Uterus (tissue), 4 donors: ENCODE measurements around the gene MTG2. TPM values are rescaled to one million over a fixed set of nuclear protein-coding genes. Genes with fewer than 3 reads are reported as not detected.

Experiments used
- DNase-seq, 2 donors: peaks; one replicate each; pipeline ENCODE4 v3.0.0-alpha.2; 2019 to 2020
- H3K27ac ChIP-seq, 2 donors: fragments of 200-600 bp; sonication (generic); 1 replicate in 1 of 2; 2 replicates in 1 of 2; pipeline ENCODE4 v1.5.1; 2016 to 2018
- H3K27me3 ChIP-seq, 2 donors: fragments of 200-600 bp; sonication (generic); one replicate each; pipeline ENCODE4 v1.5.1; 2018 to 2019; ENCODE audit warnings: control low read depth in 1 of 2
- H3K36me3 ChIP-seq, 2 donors: fragments of 200-600 bp; sonication (generic); one replicate each; pipeline ENCODE4 v1.5.1; 2019; ENCODE audit warnings: control low read depth in 1 of 2
- H3K4me1 ChIP-seq, 2 donors: fragments of 200-600 bp; sonication (generic); one replicate each; pipeline ENCODE4 v1.5.1; 2018 to 2019; ENCODE audit warnings: control low read depth in 1 of 2
- H3K4me3 ChIP-seq, 2 donors: fragments of 200-600 bp; sonication (generic); 1 replicate in 1 of 2; 2 replicates in 1 of 2; pipeline ENCODE4 v1.5.1; 2018 to 2019; ENCODE audit warnings: mild to moderate bottlenecking in 1 of 2
- H3K9me3 ChIP-seq, 2 donors: fragments of 200-600 bp; sonication (generic); one replicate each; pipeline ENCODE4 v1.5.1; 2019; ENCODE audit warnings: control low read depth in 1 of 2
- POLR2A ChIP-seq, 2 donors: fragments of 450-650 bp; IDR thresholded peaks; one replicate each; pipeline ENCODE4 v1.6.1; 2016; ENCODE audit warnings: antibody characterized with exemption in 2 of 2, mild to moderate bottlenecking in 1 of 2, moderate library complexity in 1 of 2
- intact Hi-C: fragments of 100-400 bp; cut with DNase I; formaldehyde crosslinking; loops from one replicate; pipeline ENCODE4 v1.15.1; 2023; ENCODE audit warnings: low total_unique reads
- total RNA-seq, 4 donors: library from RNA; depleted of rRNA in 3 of 4; stranded (reverse); fragments of >200 nt in 3 of 4; gene quantifications; one replicate each; pipeline versions ENCODE4 v1.1.0 to v1.2.4, GENCODE V29; 2014 to 2023
- TF ChIP-seq, protein P1 (sequence below), 4 experiments: fragments of 200-600 bp in 2 of 4; fragments of 450-650 bp in 2 of 4; sonication (generic) in 2 of 4; IDR thresholded peaks; one replicate each; pipeline ENCODE4 v1.5.1; 2016 to 2019; ENCODE audit warnings: antibody characterized with exemption in 4 of 4, mild to moderate bottlenecking in 2 of 4, moderate library complexity in 1 of 4
- donor health status: DM: yes; HTN: yes; CAD: no.

Gene MTG2
- total RNA-seq, 4 donors from 2014 or later, result 0.59 to 38.5 (median 22.7) TPM

DNA sequence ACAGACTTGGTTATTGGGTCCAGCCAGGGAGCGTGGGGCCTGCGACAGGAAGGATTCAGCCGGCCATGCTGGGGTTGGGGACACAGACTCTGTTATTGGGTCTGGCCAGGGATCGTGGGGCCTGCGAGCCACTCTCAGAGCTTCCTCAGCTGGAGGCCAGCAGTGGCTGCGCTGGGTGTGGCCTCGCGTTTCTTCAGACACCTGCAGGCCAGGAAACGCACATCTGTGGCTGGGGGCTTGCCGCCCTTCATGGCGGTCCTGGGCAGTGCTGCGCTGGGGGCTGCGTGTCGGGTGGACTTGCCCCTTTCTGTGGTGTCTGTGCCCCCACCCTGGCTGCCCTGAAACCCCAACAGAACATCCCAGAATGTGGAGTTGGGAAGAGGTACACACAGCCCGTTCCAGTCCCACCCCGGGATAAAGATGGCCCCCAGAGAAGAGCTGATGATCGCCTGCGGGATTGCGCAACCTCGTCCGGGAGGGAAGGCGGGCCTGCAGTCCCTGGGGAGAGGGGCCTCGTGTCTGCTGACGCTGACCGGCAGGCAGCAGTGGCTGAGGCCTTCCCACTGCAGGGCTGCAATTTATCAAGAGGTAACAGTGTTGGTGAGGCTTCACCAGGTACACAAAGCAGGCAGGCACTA lies 16.9 kb upstream of the MTG2 start:
- intact Hi-C loops, result no loop called here
- H3K4me3 ChIP-seq, result no peak overlapping the region
- no peak overlapping the region for H3K27ac ChIP-seq
- H3K9me3 ChIP-seq, result no peaks in the 10 kb centered on the region
- TF ChIP-seq POLR2A (IDR thresholded peaks at IDR 0.05), result no peak
- TF ChIP-seq, protein P1, sequence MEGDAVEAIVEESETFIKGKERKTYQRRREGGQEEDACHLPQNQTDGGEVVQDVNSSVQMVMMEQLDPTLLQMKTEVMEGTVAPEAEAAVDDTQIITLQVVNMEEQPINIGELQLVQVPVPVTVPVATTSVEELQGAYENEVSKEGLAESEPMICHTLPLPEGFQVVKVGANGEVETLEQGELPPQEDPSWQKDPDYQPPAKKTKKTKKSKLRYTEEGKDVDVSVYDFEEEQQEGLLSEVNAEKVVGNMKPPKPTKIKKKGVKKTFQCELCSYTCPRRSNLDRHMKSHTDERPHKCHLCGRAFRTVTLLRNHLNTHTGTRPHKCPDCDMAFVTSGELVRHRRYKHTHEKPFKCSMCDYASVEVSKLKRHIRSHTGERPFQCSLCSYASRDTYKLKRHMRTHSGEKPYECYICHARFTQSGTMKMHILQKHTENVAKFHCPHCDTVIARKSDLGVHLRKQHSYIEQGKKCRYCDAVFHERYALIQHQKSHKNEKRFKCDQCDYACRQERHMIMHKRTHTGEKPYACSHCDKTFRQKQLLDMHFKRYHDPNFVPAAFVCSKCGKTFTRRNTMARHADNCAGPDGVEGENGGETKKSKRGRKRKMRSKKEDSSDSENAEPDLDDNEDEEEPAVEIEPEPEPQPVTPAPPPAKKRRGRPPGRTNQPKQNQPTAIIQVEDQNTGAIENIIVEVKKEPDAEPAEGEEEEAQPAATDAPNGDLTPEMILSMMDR (IDR thresholded peaks at IDR 0.05), result no peak
- peak in 1 of 2 donors; percentile 38 for DNase-seq
- no peaks in the 10 kb centered on the region for H3K36me3 ChIP-seq
- H3K4me1 ChIP-seq, result no peaks in the 10 kb centered on the region
- no peaks in the 10 kb centered on the region for H3K27me3 ChIP-seq

DNA sequence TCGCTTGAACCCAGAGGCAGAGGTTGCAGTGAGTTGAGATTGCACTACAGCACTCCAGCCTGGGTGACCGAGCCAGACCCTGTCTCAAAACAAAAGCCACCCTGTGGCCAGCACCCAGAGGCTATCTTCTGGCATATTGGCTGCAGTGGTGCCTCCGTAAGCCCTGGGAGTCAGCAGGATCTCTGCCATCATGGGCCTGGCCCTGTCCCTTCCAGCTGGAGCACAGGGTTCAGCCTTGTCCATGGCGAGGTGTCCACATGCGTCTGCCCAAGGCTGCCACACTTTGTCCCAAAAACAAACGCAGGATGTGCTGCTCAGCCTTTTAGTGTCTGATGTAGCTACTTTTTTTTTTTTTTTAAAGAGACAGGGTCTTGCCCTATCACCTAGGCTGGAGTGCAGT lies 15.4 kb upstream of the MTG2 start:
- H3K4me1 ChIP-seq, result no peaks in the 10 kb centered on the region
- intact Hi-C loops, result no loop called here
- H3K27me3 ChIP-seq, result no peaks in the 10 kb centered on the region
- no peak for DNase-seq
- no peak overlapping the region for H3K4me3 ChIP-seq
- no peaks in the 10 kb centered on the region for H3K36me3 ChIP-seq
- H3K9me3 ChIP-seq, result no peaks in the 10 kb centered on the region
- H3K27ac ChIP-seq, result no peak overlapping the region
- TF ChIP-seq, protein P1 (IDR thresholded peaks at IDR 0.05), result no peak
- TF ChIP-seq POLR2A (IDR thresholded peaks at IDR 0.05), result no peak

DNA sequence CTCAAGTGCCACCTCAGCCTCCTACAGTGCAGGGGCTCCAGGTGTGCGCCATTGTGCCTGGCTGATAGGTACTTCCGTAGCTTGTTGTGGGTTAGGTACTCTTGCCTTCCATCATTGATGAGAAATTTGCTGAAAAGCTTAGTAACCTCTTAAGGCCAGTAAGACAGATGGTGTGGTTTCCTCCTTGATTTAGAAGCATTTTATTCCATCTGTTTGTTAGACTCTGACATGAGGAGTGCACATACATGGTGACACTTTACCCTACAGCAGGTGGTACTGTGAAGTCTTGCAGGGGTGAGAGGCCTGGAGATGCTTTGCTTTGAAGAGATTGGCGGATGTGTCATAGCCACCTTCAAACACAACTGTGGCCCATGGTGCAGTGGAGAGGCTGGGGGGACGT lies 14.8 kb upstream of the MTG2 start:
- no peak overlapping the region for H3K4me3 ChIP-seq
- no peak overlapping the region for H3K27ac ChIP-seq
- H3K36me3 ChIP-seq, result no peaks in the 10 kb centered on the region
- no peaks in the 10 kb centered on the region for H3K27me3 ChIP-seq
- no peaks in the 10 kb centered on the region for H3K4me1 ChIP-seq
- H3K9me3 ChIP-seq, result no peaks in the 10 kb centered on the region
- TF ChIP-seq POLR2A (IDR thresholded peaks at IDR 0.05), result no peak
- TF ChIP-seq, protein P1 (IDR thresholded peaks at IDR 0.05), result no peak
- DNase-seq, result no peak
- intact Hi-C loops, result no loop called here

DNA sequence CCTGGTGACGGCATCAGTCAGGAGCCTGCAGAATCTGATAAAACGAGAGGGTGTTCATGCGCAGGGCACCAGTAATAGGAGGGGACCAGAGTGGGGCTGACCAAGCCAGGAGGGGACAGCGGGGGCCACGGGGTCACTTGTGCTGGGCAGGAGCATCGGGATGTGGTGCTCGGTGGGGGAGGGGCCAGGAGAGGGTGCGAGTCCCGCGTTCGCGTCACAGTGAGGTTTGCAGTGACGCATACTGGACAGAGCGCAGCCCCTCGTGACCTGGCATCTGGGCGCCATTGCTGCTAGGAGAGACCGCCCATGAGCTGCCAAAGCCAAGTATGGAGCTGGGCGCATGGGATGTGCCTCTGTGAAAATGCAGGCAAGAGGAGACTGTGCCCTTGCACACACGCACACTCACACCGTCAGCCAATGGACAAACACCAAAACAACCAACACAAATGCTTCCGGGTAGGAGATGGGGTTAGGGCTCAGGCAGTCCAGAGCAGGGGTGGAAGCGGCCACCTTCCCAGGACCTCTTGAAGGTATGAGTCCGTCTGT lies 13.9 kb upstream of the MTG2 start:
- Histone ChIP-seq H3K4me1 (no peaks in the 10 kb centered on the region), H3K27me3 (no peaks in the 10 kb centered on the region), H3K4me3 (no peak overlapping the region), H3K27ac (no peak overlapping the region), H3K9me3 (no peaks in the 10 kb centered on the region), H3K36me3 (no peaks in the 10 kb centered on the region)
- intact Hi-C loops, result no loop called here
- TF ChIP-seq, protein P1 (IDR thresholded peaks at IDR 0.05), result no peak
- no peak for TF ChIP-seq POLR2A (IDR thresholded peaks at IDR 0.05)
- no peak for DNase-seq

DNA sequence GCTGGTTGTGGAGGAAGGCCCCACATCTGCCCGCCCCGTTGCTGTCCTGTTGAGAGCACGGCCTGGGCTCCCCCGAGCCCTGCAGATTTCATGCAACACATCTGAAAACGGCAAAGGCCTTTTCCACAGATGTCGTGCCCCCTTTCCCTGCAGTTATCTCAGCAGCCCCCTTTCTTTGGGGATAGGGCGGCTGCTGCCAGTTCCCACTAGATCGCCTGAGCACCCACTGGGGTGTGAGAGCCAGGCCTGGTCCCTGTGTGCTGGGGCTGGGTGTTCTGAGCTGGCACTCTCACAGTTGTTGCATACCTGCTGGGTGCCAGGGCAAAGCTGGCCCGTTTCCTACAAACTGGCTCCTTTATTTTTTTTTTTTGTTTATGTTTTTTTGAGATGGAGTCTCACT lies 12.3 kb upstream of the MTG2 start:
- H3K9me3 ChIP-seq, result no peaks in the 10 kb centered on the region
- DNase-seq, result no peak
- no peak overlapping the region for H3K27ac ChIP-seq
- no peak for TF ChIP-seq POLR2A (IDR thresholded peaks at IDR 0.05)
- TF ChIP-seq, protein P1 (IDR thresholded peaks at IDR 0.05), result no peak
- intact Hi-C loops, result no loop called here
- H3K36me3 ChIP-seq, result no peaks in the 10 kb centered on the region
- H3K4me3 ChIP-seq, result no peak overlapping the region
- no peaks in the 10 kb centered on the region for H3K4me1 ChIP-seq
- no peaks in the 10 kb centered on the region for H3K27me3 ChIP-seq
